Dendritic cell treated with granulocyte-macrophage colony-stimulating factor and Interleukin-4, amounts not matched to agents 40 ng/mL and 50 ng/mL, for 4 days (primary cell): ENCODE results near the gene GUCY1A2.

Experiments used
- H3K27ac Mint-ChIP-seq: one replicate; pipeline ENCODE4 v1.8.0; 2022; ENCODE audit warnings: mild to moderate bottlenecking, mixed read lengths
- H3K27me3 Mint-ChIP-seq: one replicate; pipeline ENCODE4 v1.8.0; 2022; ENCODE audit warnings: mild to moderate bottlenecking, mixed read lengths
- H3K36me3 Mint-ChIP-seq: one replicate; pipeline ENCODE4 v1.8.0; 2022; ENCODE audit warnings: low read depth, mixed read lengths
- H3K4me1 Mint-ChIP-seq: one replicate; pipeline ENCODE4 v1.8.0; 2022; ENCODE audit warnings: low read depth, mixed read lengths
- H3K4me3 Mint-ChIP-seq: one replicate; pipeline ENCODE4 v1.8.0; 2022; ENCODE audit warnings: mild to moderate bottlenecking, moderate library complexity, mixed read lengths
- H3K9me3 Mint-ChIP-seq: one replicate; pipeline ENCODE4 v1.8.0; 2022; ENCODE audit warnings: mixed read lengths
- intact Hi-C: fragments of 100-400 bp; cut with micrococcal nuclease; formaldehyde crosslinking; loops from one replicate; pipeline ENCODE4 v1.15.0; 2022

The GUCY1A2 gene

DNA sequence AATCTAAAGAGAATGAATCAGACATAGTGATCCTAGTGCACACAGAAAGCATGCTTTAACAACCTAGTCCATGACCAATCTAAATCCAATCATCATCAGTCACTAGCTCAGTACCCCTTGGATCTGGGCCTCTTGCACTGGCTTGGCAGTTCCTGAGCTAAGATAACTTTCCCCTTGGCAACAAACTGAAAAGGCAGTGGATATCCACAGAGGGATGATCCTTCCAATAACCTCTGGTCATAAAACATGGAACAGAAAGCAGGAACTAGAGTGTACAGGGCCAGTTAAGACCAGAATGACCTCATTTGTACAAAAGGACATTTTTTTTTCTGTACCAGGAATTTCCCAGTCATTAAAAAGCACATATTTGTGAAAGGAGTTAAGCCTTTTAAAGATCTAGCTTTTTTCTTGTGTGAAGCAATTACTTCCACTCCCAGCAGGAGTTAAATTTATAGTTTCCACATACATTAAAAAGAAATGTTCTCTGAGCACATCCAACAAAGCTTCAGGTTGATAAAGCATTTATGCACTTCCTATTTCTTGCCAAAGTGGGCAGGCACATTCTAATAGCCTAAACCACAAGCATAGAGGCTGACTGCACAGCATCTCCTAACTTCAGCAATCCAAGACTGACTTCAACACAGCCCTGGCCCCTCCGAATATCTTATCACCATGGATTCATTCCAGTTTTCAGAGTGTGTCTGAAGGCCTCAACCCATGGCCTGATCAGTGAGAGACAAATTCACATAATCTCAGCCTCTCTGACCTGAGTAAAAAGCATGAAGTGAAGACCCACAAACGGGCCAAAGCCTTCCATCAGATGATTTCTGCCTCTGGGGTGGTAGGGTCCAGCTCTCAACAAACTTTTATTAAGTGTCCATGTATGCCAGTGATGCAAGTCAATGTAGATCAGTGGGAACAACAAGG is 29.9 kb downstream of the GUCY1A2 start:
- H3K27ac Mint-ChIP-seq, result no peak overlapping the region
- intact Hi-C loops, result no loop called here
- no peaks in the 10 kb centered on the region for H3K4me1 Mint-ChIP-seq
- H3K27me3 Mint-ChIP-seq, result no peaks in the 10 kb centered on the region
- no peaks in the 10 kb centered on the region for H3K36me3 Mint-ChIP-seq
- H3K9me3 Mint-ChIP-seq, result no peaks in the 10 kb centered on the region
- no peak overlapping the region for H3K4me3 Mint-ChIP-seq

- H3K27me3 Mint-ChIP-seq, result no peaks in the 10 kb centered on the region
- H3K9me3 Mint-ChIP-seq, result no peaks in the 10 kb centered on the region
- no peak overlapping the region for H3K4me3 Mint-ChIP-seq
- intact Hi-C loops, result no loop called here
- H3K4me1 Mint-ChIP-seq, result no peaks in the 10 kb centered on the region
- H3K36me3 Mint-ChIP-seq, result no peaks in the 10 kb centered on the region
- H3K27ac Mint-ChIP-seq, result no peak overlapping the region
These were observed 31.6 kb downstream of the GUCY1A2 start for GRCh38 chr11:106986673-106987072.

DNA sequence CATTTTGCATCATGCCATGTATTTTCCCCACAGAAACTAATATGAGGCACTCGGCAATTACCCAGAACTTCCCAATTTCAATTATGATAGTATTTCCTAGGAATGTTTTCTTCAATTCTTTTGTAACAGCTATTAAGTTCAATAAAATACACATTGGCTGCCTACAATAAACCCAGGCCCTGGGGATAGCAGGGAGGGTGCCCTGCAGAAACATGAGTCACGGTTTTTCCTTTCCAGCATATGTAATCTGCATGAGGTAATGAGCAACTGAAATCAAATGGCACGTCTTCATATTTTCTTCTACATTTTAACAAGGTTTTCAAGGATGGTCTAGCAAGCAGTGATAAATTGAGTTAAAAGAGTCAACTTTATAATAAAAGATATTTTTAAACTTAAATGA is 32.0 kb downstream of the GUCY1A2 start:
- Mint-ChIP-seq H3K4me3 (no peak overlapping the region), H3K27me3 (no peaks in the 10 kb centered on the region), H3K9me3 (no peaks in the 10 kb centered on the region), H3K4me1 (no peaks in the 10 kb centered on the region), H3K36me3 (no peaks in the 10 kb centered on the region), H3K27ac (no peak overlapping the region)
- intact Hi-C loops, result no loop called here

- intact Hi-C loops, result no loop called here
- no peak overlapping the region for H3K4me3 Mint-ChIP-seq
- H3K27ac Mint-ChIP-seq, result no peak overlapping the region
- H3K4me1 Mint-ChIP-seq, result no peaks in the 10 kb centered on the region
- no peaks in the 10 kb centered on the region for H3K9me3 Mint-ChIP-seq
- no peaks in the 10 kb centered on the region for H3K36me3 Mint-ChIP-seq
- no peaks in the 10 kb centered on the region for H3K27me3 Mint-ChIP-seq
These were observed 34.3 kb downstream of the GUCY1A2 start for GRCh38 chr11:106983991-106984390.

DNA sequence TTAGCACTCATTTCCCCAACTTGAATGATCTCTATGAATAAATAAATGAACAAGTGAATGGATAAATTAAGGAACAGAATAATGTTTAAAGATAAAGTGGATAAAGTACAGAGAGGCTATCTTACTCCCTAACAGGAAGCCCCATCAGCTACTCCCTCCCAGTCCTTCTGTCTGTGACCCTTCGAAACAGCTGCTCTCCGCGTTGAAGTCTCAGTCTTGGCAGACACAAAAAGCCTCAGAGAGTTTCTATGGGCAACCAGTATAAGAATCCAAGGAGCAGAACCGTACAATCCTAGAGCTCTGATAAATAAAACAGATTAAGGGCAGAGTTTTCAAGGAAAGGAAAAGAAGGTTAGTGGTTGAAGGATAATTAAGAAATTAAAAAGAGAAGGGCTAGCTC is 35.0 kb downstream of the GUCY1A2 start:
- intact Hi-C loops, result no loop called here
- no peak overlapping the region for H3K4me3 Mint-ChIP-seq
- no peaks in the 10 kb centered on the region for H3K27me3 Mint-ChIP-seq
- H3K4me1 Mint-ChIP-seq, result no peaks in the 10 kb centered on the region
- no peaks in the 10 kb centered on the region for H3K9me3 Mint-ChIP-seq
- no peak overlapping the region for H3K27ac Mint-ChIP-seq
- no peaks in the 10 kb centered on the region for H3K36me3 Mint-ChIP-seq

- intact Hi-C loops, result no loop called here
- H3K4me3 Mint-ChIP-seq, result no peak overlapping the region
- H3K27ac Mint-ChIP-seq, result no peak overlapping the region
- no peaks in the 10 kb centered on the region for H3K27me3 Mint-ChIP-seq
- no peaks in the 10 kb centered on the region for H3K9me3 Mint-ChIP-seq
- H3K36me3 Mint-ChIP-seq, result no peaks in the 10 kb centered on the region
- H3K4me1 Mint-ChIP-seq, result no peaks in the 10 kb centered on the region
These were observed 43.4 kb downstream of the GUCY1A2 start for GRCh38 chr11:106974831-106975230.

GRCh38 chr11:106971864-106972263 is 46.4 kb downstream of the GUCY1A2 start:
- Mint-ChIP-seq H3K27ac (no peak overlapping the region), H3K4me3 (no peak overlapping the region), H3K36me3 (no peaks in the 10 kb centered on the region), H3K4me1 (no peaks in the 10 kb centered on the region), H3K27me3 (no peaks in the 10 kb centered on the region), H3K9me3 (no peaks in the 10 kb centered on the region)
- intact Hi-C loops, result no loop called here

DNA sequence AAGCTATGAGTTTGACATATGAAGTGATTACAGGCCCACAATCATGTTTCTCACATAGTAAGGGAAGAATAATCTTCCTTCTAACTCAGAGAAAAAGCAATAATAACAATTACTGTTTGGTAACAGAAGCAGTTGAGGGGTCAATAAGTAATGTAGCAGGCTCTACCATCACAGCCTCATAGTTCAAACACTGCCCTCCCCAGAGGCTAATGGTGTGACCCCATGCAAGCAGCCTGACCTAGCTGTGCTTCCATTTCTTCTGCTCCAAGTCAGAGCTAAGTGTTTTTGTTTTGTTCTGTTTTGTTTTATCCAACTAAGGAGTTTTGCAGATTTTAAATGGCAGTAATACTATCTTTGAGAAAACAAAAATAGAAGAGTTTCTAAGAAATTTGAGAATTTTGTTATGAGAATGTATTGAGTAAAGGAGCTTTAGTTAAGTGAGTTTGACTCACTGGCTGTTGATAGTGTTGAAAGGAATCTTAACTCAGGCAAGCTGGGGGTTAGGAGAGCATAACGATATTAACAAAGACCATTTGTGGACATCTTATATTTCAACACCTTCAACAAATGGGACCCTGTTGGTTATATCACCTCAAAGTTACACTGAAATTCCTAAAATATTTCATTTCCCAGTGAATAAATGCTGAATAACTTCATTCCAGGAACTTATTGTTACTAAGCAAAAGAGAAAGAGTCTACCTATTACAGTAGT is 48.5 kb downstream of the GUCY1A2 start:
- H3K4me1 Mint-ChIP-seq, result no peaks in the 10 kb centered on the region
- no peak overlapping the region for H3K4me3 Mint-ChIP-seq
- H3K27ac Mint-ChIP-seq, result no peak overlapping the region
- no peaks in the 10 kb centered on the region for H3K27me3 Mint-ChIP-seq
- intact Hi-C loops, result no loop called here
- H3K9me3 Mint-ChIP-seq, result no peaks in the 10 kb centered on the region
- H3K36me3 Mint-ChIP-seq, result no peaks in the 10 kb centered on the region

DNA sequence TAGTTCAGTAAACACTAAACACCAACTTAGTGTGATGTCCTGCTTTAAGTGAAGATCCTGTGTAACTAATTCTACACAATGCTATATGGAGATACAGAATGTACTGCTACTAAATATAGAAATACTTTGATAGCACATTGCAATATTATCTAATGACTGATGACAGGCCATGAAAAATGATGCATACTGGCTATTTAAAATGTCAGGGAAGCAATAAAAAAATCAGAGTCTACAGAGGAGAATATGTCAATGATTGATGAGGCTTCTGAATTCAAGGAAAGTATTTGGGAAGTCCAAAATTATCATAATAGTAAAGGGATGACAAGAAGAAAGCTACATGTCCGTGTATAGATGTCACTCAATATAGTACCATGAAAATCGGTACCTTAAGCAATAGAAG is 55.3 kb downstream of the GUCY1A2 start:
- Mint-ChIP-seq H3K4me3 (no peak overlapping the region), H3K27me3 (no peaks in the 10 kb centered on the region)
- intact Hi-C loops, result no loop called here

GRCh38 chr11:106961518-106961917 is 56.8 kb downstream of the GUCY1A2 start:
- Mint-ChIP-seq H3K4me1 (no peaks in the 10 kb centered on the region), H3K36me3 (no peaks in the 10 kb centered on the region), H3K4me3 (no peak overlapping the region), H3K27ac (no peak overlapping the region), H3K9me3 (peaks cover 4% of the 10 kb centered on the region), H3K27me3 (no peaks in the 10 kb centered on the region)
- intact Hi-C loops, result no loop called here

More for the DNA sequence above, 55.3 kb downstream of the GUCY1A2 start:
- Mint-ChIP-seq H3K36me3 (no peaks in the 10 kb centered on the region), H3K9me3 (no peaks in the 10 kb centered on the region), H3K4me1 (no peaks in the 10 kb centered on the region), H3K27ac (no peak overlapping the region)

DNA sequence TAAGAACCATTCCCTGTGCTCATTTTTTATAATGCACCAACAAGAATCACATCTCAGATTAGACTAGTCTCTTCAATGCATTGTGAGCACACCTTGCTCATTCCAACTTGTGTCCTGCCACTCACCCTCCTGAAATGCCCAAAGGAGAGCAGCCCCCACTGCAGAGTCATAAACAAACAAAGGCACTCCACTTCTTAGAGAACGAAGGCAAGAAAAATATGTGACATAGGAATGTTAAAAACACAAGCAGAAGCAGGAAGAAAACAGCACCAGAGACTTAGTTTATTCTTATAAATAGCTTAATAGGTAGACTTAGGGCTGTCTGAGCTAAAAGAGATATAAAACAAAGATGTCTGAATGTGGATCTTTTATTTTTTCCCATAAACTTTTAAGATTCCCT is 57.2 kb downstream of the GUCY1A2 start:
- Mint-ChIP-seq H3K27me3 (no peaks in the 10 kb centered on the region), H3K4me3 (no peak overlapping the region), H3K36me3 (no peaks in the 10 kb centered on the region), H3K27ac (no peak overlapping the region), H3K9me3 (peaks cover 9% of the 10 kb centered on the region), H3K4me1 (no peaks in the 10 kb centered on the region)
- intact Hi-C loops, result no loop called here

GRCh38 chr11:106959800-106960199 is 58.5 kb downstream of the GUCY1A2 start:
- H3K27ac Mint-ChIP-seq, result no peak overlapping the region
- intact Hi-C loops, result no loop called here
- H3K27me3 Mint-ChIP-seq, result no peaks in the 10 kb centered on the region
- H3K4me1 Mint-ChIP-seq, result no peaks in the 10 kb centered on the region
- no peaks in the 10 kb centered on the region for H3K36me3 Mint-ChIP-seq
- H3K9me3 Mint-ChIP-seq, result peaks cover 16% of the 10 kb centered on the region
- no peak overlapping the region for H3K4me3 Mint-ChIP-seq

DNA sequence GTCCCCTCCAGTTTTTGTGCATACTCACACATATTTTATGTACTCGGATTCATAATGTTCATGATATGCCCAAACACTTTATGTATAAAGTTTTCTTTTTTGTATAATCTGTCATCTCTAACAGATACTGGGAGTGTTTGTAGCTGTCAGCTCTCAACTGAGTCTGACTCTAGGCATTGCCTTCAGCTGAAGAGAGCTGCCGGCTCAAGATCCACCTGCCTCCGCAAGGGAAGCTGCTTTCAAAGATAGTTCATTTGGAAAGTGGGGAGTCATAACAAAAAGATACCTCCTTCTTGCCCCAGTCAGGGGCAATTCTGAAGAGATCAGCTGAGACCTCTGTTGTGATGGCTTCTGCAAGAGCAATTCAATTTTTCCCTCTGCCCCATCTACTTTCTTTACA is 58.9 kb downstream of the GUCY1A2 start:
- intact Hi-C loops, result no loop called here
- H3K27me3 Mint-ChIP-seq, result no peaks in the 10 kb centered on the region
- peaks cover 16% of the 10 kb centered on the region for H3K9me3 Mint-ChIP-seq
- no peak overlapping the region for H3K27ac Mint-ChIP-seq
- no peaks in the 10 kb centered on the region for H3K4me1 Mint-ChIP-seq
- no peak overlapping the region for H3K4me3 Mint-ChIP-seq
- no peaks in the 10 kb centered on the region for H3K36me3 Mint-ChIP-seq

DNA sequence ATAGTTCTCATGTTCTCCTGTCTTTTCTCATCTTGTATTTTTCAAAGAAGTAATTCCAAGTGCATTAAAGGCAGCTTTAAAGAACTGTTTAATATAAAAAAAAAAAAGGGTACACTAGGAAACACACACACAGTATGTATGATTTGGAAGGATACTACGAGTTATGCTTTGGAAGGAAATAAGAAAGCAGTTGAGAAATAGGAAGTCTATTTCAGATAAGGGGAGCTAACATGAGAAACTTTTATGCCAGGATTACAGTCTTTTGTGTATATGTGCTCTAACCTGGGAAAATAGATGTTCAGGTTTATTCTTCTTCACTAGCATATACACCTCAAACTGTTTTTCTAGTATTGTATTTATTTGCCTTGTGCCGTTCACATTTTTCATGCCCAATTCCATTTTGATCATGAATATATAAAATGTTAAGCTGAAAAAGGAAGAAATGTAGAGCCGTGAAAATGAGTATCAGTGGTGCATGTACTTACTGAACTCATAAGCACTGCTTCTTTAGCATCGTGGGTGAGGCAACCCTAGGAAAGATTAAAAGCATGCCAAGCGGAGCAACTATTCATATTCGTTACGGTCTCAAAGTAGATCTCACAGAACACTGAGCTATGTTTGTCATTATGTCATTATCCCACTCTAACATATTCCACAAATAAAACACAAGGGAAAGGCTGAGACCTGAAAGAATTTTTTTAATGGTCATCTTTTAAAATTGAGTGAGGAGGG is 59.6 kb downstream of the GUCY1A2 start:
- Mint-ChIP-seq H3K9me3 (peaks cover 16% of the 10 kb centered on the region), H3K36me3 (no peaks in the 10 kb centered on the region)
- intact Hi-C loops, result no loop called here

More for the DNA sequence above, 59.6 kb downstream of the GUCY1A2 start:
- no peaks in the 10 kb centered on the region for H3K27me3 Mint-ChIP-seq
- no peak overlapping the region for H3K4me3 Mint-ChIP-seq
- H3K27ac Mint-ChIP-seq, result no peak overlapping the region
- H3K4me1 Mint-ChIP-seq, result no peaks in the 10 kb centered on the region
